IMR-90 (cell line): Measurements from ENCODE around the gene COL8A1. TPM values are rescaled to one million over a fixed set of nuclear protein-coding genes. Genes with fewer than 3 reads are reported as not detected.

ENCODE experiments used
- ATAC-seq: fragments of 200-7000 bp; cut with Tn5 transposase; 2 replicates; pipeline ENCODE4 v1.9.1; 2020; ENCODE audit warnings: low read depth, mild to moderate bottlenecking, moderate library complexity
- BruUV-seq: library from RNA; stranded (reverse); fragments of 400-500 nt; replicated peaks from 2 replicates; lab custom pipeline; 2021; lab: Mats Ljungman, UMichigan
- CTCF ChIA-PET: fragments of 300-600 bp; formaldehyde crosslinking; extraction: SDS; loops from one replicate; lab custom pipeline; 2021; ENCODE audit warnings: antibody characterized with exemption; lab: Yijun Ruan, JAX
- POLR2A ChIA-PET: fragments of 300-600 bp; sonication (Branson Sonifier 250); formaldehyde crosslinking; loops from one replicate; lab custom pipeline; 2022; ENCODE audit warnings: antibody characterized with exemption; ENCODE audit not compliant: unreplicated experiment; lab: Charles Lee
- DNase-seq: peaks from one replicate; pipeline ENCODE4 v3.0.0; 2013
- H2AFZ ChIP-seq: replicated peaks from 2 replicates; pipeline ENCODE3; 2013; ENCODE audit warnings: low read length, mild to moderate bottlenecking; ENCODE audit not compliant: poor library complexity
- H2AK5ac ChIP-seq: 2 replicates; pipeline ENCODE4 v1.6.1; 2013; ENCODE audit warnings: low read depth, low read length, inconsistent platforms
- H2AK9ac ChIP-seq: replicated peaks from 2 replicates; pipeline ENCODE3; 2013; ENCODE audit warnings: mild to moderate bottlenecking, low read depth, low read length, moderate library complexity; ENCODE audit not compliant: poor library complexity
- H2BK120ac ChIP-seq: 2 replicates; pipeline ENCODE4 v1.6.1; 2013; ENCODE audit warnings: low read depth, low read length, inconsistent platforms
- H2BK15ac ChIP-seq: 3 replicates; pipeline ENCODE4 v1.6.1; 2013; ENCODE audit warnings: low read depth, low read length, inconsistent platforms
- H2BK20ac ChIP-seq: 2 replicates; pipeline ENCODE4 v1.6.1; 2013; ENCODE audit warnings: low read depth, mild to moderate bottlenecking, inconsistent platforms, low read length, moderate library complexity
- H2BK5ac ChIP-seq: 2 replicates; pipeline ENCODE4 v1.6.1; 2013; ENCODE audit warnings: mild to moderate bottlenecking, low read depth, low read length, inconsistent platforms; ENCODE audit not compliant: poor library complexity, severe bottlenecking
- H3K14ac ChIP-seq: replicated peaks from 2 replicates; pipeline ENCODE4 v1.6.1; 2013; ENCODE audit warnings: low read depth, low read length, inconsistent platforms
- H3K18ac ChIP-seq: 2 replicates; pipeline ENCODE4 v1.6.1; 2013; ENCODE audit warnings: low read depth, low read length, control low read depth
- H3K23ac ChIP-seq: 2 replicates; pipeline ENCODE4 v1.6.1; 2013; ENCODE audit warnings: low read depth, low read length, inconsistent platforms
- H3K27ac ChIP-seq: 2 replicates; pipeline ENCODE4 v1.5.1; 2013; ENCODE audit warnings: mild to moderate bottlenecking, control low read depth, low read length; ENCODE audit not compliant: insufficient read depth
- H3K27me3 ChIP-seq: 2 replicates; pipeline ENCODE4 v1.6.1; 2013; ENCODE audit warnings: low read length; ENCODE audit not compliant: control insufficient read depth, insufficient read depth
- H3K36me3 ChIP-seq: 2 replicates; pipeline ENCODE4 v1.6.1; 2013; ENCODE audit warnings: low read length, mixed read lengths; ENCODE audit not compliant: control insufficient read depth, insufficient read depth
- H3K4ac ChIP-seq: 2 replicates; pipeline ENCODE4 v1.6.1; 2013; ENCODE audit warnings: low read depth, low read length, inconsistent platforms
- H3K4me1 ChIP-seq: 2 replicates; pipeline ENCODE4 v1.6.1; 2013; ENCODE audit warnings: low read length, mixed read lengths; ENCODE audit not compliant: control insufficient read depth, insufficient read depth
- H3K4me2 ChIP-seq: 2 replicates; pipeline ENCODE4 v1.6.1; 2013; ENCODE audit warnings: low read depth, mild to moderate bottlenecking, control low read depth, low read length, moderate library complexity
- H3K4me3 ChIP-seq: 2 replicates; pipeline ENCODE4 v1.5.1; 2013; ENCODE audit warnings: low read depth, mild to moderate bottlenecking, control low read depth, low read length, moderate library complexity; ENCODE audit not compliant: insufficient read depth
- H3K56ac ChIP-seq: 2 replicates; pipeline ENCODE4 v1.6.1; 2013; ENCODE audit warnings: low read length, inconsistent platforms; ENCODE audit not compliant: insufficient read depth; ENCODE audit errors: extremely low read depth
- H3K79me1 ChIP-seq, 2 experiments: 2 replicates each; pipeline ENCODE4 v1.6.1; 2013; ENCODE audit warnings: low read length in 2 of 2, inconsistent platforms in 1 of 2, low read depth in 1 of 2
- H3K9ac ChIP-seq: 2 replicates; pipeline ENCODE4 v1.6.1; 2013; ENCODE audit warnings: low read depth, low read length, control low read depth
- H3K9me1 ChIP-seq: 2 replicates; pipeline ENCODE4 v1.6.1; 2013; ENCODE audit warnings: low read length, inconsistent platforms; ENCODE audit not compliant: insufficient read depth
- H3K9me3 ChIP-seq: 2 replicates; pipeline ENCODE4 v1.6.1; 2013; ENCODE audit warnings: low read length; ENCODE audit not compliant: control insufficient read depth, insufficient read depth
- H4K20me1 ChIP-seq: 2 replicates; pipeline ENCODE4 v1.6.1; 2013; ENCODE audit warnings: low read length, inconsistent platforms; ENCODE audit not compliant: insufficient read depth
- H4K5ac ChIP-seq: 2 replicates; pipeline ENCODE4 v1.6.1; 2013; ENCODE audit warnings: mild to moderate bottlenecking, low read depth, low read length, control low read depth
- H4K8ac ChIP-seq, 2 experiments: 2 replicates each; pipeline ENCODE4 v1.6.1; 2013; ENCODE audit warnings: low read depth in 2 of 2, low read length in 2 of 2, control low read depth in 1 of 2, inconsistent platforms in 1 of 2
- H4K91ac ChIP-seq: 2 replicates; pipeline ENCODE4 v1.6.1; 2013; ENCODE audit warnings: low read depth, low read length, inconsistent platforms; ENCODE audit not compliant: insufficient read depth
- BHLHE40 ChIP-seq: fragments of 150-350 bp; IDR thresholded peaks from 2 replicates; pipeline ENCODE4 v1.6.1; 2016; ENCODE audit warnings: mild to moderate bottlenecking, low read depth, low read length
- CEBPB ChIP-seq: IDR thresholded peaks from 2 replicates; pipeline ENCODE4 v1.6.1; 2012; ENCODE audit warnings: low read depth, low read length, improper control_type of control experiment
- CHD1 ChIP-seq: IDR thresholded peaks from 2 replicates; pipeline ENCODE4 v1.6.1; 2012; ENCODE audit warnings: low read depth, low read length, improper control_type of control experiment
- FOS ChIP-seq: fragments of 150-350 bp; IDR thresholded peaks from 2 replicates; pipeline ENCODE4 v1.6.1; 2016; ENCODE audit warnings: low read depth, low read length
- MAFK ChIP-seq: IDR thresholded peaks from 2 replicates; pipeline ENCODE4 v1.6.1; 2012; ENCODE audit warnings: low read depth, low read length, improper control_type of control experiment
- MAZ ChIP-seq: IDR thresholded peaks from 2 replicates; pipeline ENCODE4 v1.6.1; 2012; ENCODE audit warnings: low read depth, mild to moderate bottlenecking, low read length, improper control_type of control experiment, moderate library complexity, borderline replicate concordance
- MXI1 ChIP-seq: IDR thresholded peaks from 2 replicates; pipeline ENCODE4 v1.6.1; 2012; ENCODE audit warnings: low read depth, mild to moderate bottlenecking, low read length, moderate library complexity, borderline replicate concordance
- NFE2L2 ChIP-seq: fragments of 150-350 bp; IDR thresholded peaks from 2 replicates; pipeline ENCODE4 v1.6.1; 2016; ENCODE audit warnings: low read depth, mild to moderate bottlenecking, low read length
- POLR2A ChIP-seq: IDR thresholded peaks from 2 replicates; pipeline ENCODE4 v1.6.1; 2012; ENCODE audit warnings: mild to moderate bottlenecking, low read depth, low read length
- RAD21 ChIP-seq: IDR thresholded peaks from 2 replicates; pipeline ENCODE4 v1.6.1; 2012; ENCODE audit warnings: low read length, improper control_type of control experiment
- RCOR1 ChIP-seq: IDR thresholded peaks from 2 replicates; pipeline ENCODE4 v1.6.1; 2012; ENCODE audit warnings: mild to moderate bottlenecking, low read length, improper control_type of control experiment; ENCODE audit not compliant: insufficient replicate concordance
- RFX5 ChIP-seq: IDR thresholded peaks from 2 replicates; pipeline ENCODE4 v1.8.0; 2012; ENCODE audit warnings: low read depth, mild to moderate bottlenecking, low read length, moderate library complexity
- SMC3 ChIP-seq: fragments of 150-350 bp; IDR thresholded peaks from 2 replicates; pipeline ENCODE4 v1.6.1; 2016; ENCODE audit warnings: low read depth, mild to moderate bottlenecking, antibody characterized with exemption, low read length, moderate library complexity
- WGBS, 2 experiments: methylation state at CpG; one replicate each; pipeline versions ENCODE4 v1.1.5 to v1.1.7; 2013; ENCODE audit warnings: missing lambda C conversion rate in 2 of 2; ENCODE audit not compliant: insufficient read length in 1 of 2; ENCODE audit errors: extremely low coverage in 2 of 2; 5-methylcytosine and 5-hydroxymethylcytosine counted together
- dilution Hi-C: fragments of 300-500 bp; cut with HindIII; formaldehyde crosslinking; loops from one replicate; pipeline ENCODE4 v1.14.3; 2018; ENCODE audit warnings: low sequenced_read_pairs; ENCODE audit not compliant: unreplicated experiment
- in situ Hi-C: fragments of 300-500 bp; cut with MboI; formaldehyde crosslinking; loops from 3 replicates; pipeline ENCODE4 v1.14.3; 2019; ENCODE audit warnings: low sequenced_read_pairs, inconsistent platforms, mixed read lengths
- intact Hi-C: fragments of 100-400 bp; cut with micrococcal nuclease; formaldehyde crosslinking; loops from 2 replicates; pipeline ENCODE4 v1.10.0; 2022
- polyA plus RNA-seq, 3 experiments: library from polyadenylated mRNA; depleted of rRNA; stranded (reverse); fragments of >200 nt; gene quantifications; 2 replicates each; pipeline ENCODE4 v1.2.3, GENCODE V29; 2012; ENCODE audit warnings: low replicate concordance in 1 of 3
- total RNA-seq: library from RNA; depleted of rRNA; stranded (reverse); fragments of >200 nt; gene quantifications from 2 replicates; pipeline ENCODE4 v1.2.3, GENCODE V29; 2012
- TF ChIP-seq, protein P1 (sequence below): conservative IDR thresholded peaks from 2 replicates; pipeline ENCODE4 v1.5.1; 2012; ENCODE audit warnings: mild to moderate bottlenecking, low read depth, low read length, improper control_type of control experiment
- TF ChIP-seq, protein P2 (sequence below): fragments of 150-350 bp; IDR thresholded peaks from 2 replicates; pipeline ENCODE4 v1.6.1; 2017; ENCODE audit warnings: mild to moderate bottlenecking, antibody characterized with exemption, low read length, low read depth
- TF ChIP-seq, protein P3 (sequence below): fragments of 150-350 bp; IDR thresholded peaks from 2 replicates; pipeline ENCODE4 v1.6.1; 2016; ENCODE audit warnings: low read depth, mild to moderate bottlenecking, low read length, moderate library complexity, borderline replicate concordance

COL8A1 gene
- total and polyA plus RNA-seq, 2 of the 4 experiments (the other 2 are of a cell fraction): 119 to 151 TPM

DNA sequence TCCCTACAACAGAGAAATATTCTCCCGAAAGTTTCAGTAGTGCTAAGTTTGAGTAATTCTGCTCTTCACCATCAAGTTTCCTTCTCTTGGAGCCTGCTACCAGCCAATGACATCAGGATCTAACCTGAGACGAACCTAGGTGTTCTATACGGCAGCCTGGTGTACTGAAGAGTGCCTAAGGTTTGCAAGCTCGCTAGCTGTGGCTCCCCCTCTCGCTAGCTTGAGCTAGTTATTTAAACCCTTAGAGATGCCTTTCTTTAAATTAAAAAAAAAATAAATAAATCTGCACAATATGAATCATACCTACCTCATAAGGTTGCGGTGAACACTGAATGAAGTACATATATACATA, 1.4 kb upstream of the COL8A1 start:
- Histone ChIP-seq H2BK20ac (peak overlapping the region; percentile 95), H3K79me1 (peaks cover 15 to 30% of the 10 kb centered on the region in 2 experiments), H3K4ac (peak overlapping the region; percentile 98), H3K23ac (peak overlapping the region; percentile 95), H3K9me1 (peaks cover 3% of the 10 kb centered on the region), H3K56ac (peak overlapping the region; percentile 99), H3K27me3 (no peaks in the 10 kb centered on the region), H3K4me2 (peak overlapping the region; percentile 98), H3K9me3 (no peaks in the 10 kb centered on the region), H3K36me3 (no peaks in the 10 kb centered on the region), H4K8ac (peak overlapping the region; percentile 49 to 97), H2AK5ac (peak overlapping the region; percentile 83; the same call in 1 of the 2 replicates), H4K91ac (peak overlapping the region; percentile 86), H4K20me1 (peaks cover 4% of the 10 kb centered on the region; the same call in 1 of the 2 replicates), H3K9ac (peak overlapping the region; percentile 91), H2BK120ac (peak overlapping the region; percentile 96), H2AFZ (peak overlapping the region; percentile 64), H3K4me3 (peak overlapping the region; percentile 62), H4K5ac (peak overlapping the region; percentile 85), H3K18ac (peak overlapping the region; percentile 95), H3K27ac (peak overlapping the region; percentile 97), H3K14ac (peak overlapping the region; percentile 66), H3K4me1 (peaks cover 7% of the 10 kb centered on the region; the same call in 1 of the 2 replicates), H2BK15ac (peak overlapping the region; percentile 93), H2AK9ac (peak overlapping the region; percentile 6), H2BK5ac (peak overlapping the region; percentile 98)
- CTCF ChIA-PET: interaction anchor here (0.6 to 1.6 kb wide), 7 partner anchors 52 to 153 kb away, joined by 3 to 4 read pairs (median 3); no protein-coding TSS in a partner anchor
- BruUV-seq: no TSS peak
- dilution Hi-C loops (no loop called here), intact Hi-C loops (loop anchor here (2.0 to 5.0 kb wide), 4 partner anchors 102 to 525 kb away; no protein-coding TSS in a partner anchor), in situ Hi-C loops (no loop called here)
- POLR2A ChIA-PET: interaction anchor here (0.5 to 1.4 kb wide), 8 partner anchors 10 to 1877 kb away, joined by 3 to 6 read pairs (median 4); partner anchors contain the start of gene TBC1D23
- DNase-seq (no peak), ATAC-seq (peak; percentile 44)
- no CpG with 5 or more reads among the region's 6 CpGs for WGBS, 2 experiments
- TF ChIP-seq CHD1 (no peak), MAFK (no peak), MXI1 (no peak), FOS (no peak), SMC3 (no peak), POLR2A (peak; percentile 7; the same call in 1 of the 2 replicates), CEBPB (no peak), BHLHE40 (no peak), RAD21 (peak; percentile 49), RCOR1 (no peak), RFX5 (no peak), NFE2L2 (no peak), MAZ (no peak)
- TF ChIP-seq, protein P1, sequence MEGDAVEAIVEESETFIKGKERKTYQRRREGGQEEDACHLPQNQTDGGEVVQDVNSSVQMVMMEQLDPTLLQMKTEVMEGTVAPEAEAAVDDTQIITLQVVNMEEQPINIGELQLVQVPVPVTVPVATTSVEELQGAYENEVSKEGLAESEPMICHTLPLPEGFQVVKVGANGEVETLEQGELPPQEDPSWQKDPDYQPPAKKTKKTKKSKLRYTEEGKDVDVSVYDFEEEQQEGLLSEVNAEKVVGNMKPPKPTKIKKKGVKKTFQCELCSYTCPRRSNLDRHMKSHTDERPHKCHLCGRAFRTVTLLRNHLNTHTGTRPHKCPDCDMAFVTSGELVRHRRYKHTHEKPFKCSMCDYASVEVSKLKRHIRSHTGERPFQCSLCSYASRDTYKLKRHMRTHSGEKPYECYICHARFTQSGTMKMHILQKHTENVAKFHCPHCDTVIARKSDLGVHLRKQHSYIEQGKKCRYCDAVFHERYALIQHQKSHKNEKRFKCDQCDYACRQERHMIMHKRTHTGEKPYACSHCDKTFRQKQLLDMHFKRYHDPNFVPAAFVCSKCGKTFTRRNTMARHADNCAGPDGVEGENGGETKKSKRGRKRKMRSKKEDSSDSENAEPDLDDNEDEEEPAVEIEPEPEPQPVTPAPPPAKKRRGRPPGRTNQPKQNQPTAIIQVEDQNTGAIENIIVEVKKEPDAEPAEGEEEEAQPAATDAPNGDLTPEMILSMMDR: peak; percentile 46
- TF ChIP-seq, protein P2, sequence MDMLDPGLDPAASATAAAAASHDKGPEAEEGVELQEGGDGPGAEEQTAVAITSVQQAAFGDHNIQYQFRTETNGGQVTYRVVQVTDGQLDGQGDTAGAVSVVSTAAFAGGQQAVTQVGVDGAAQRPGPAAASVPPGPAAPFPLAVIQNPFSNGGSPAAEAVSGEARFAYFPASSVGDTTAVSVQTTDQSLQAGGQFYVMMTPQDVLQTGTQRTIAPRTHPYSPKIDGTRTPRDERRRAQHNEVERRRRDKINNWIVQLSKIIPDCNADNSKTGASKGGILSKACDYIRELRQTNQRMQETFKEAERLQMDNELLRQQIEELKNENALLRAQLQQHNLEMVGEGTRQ: no peak
- TF ChIP-seq, protein P3, sequence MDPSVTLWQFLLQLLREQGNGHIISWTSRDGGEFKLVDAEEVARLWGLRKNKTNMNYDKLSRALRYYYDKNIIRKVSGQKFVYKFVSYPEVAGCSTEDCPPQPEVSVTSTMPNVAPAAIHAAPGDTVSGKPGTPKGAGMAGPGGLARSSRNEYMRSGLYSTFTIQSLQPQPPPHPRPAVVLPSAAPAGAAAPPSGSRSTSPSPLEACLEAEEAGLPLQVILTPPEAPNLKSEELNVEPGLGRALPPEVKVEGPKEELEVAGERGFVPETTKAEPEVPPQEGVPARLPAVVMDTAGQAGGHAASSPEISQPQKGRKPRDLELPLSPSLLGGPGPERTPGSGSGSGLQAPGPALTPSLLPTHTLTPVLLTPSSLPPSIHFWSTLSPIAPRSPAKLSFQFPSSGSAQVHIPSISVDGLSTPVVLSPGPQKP: no peak
